CD4-positive, CD25-positive, alpha-beta regulatory T cell (primary cell): Measurements from ENCODE around the gene IGFLR1. TPM values are rescaled to one million over a fixed set of nuclear protein-coding genes. Genes with fewer than 3 reads are reported as not detected.

ENCODE experiments used
- ATAC-seq, 2 donors: fragments of 150-1000 bp; cut with Tn5 transposase; one replicate each; pipeline ENCODE4 v1.10.0; 2021; ENCODE audit warnings: low read depth in 2 of 2, moderate number of reproducible peaks in 2 of 2, moderate library complexity in 1 of 2
- DNase-seq, 3 donors: peaks; one replicate each; pipeline versions ENCODE4 v3.0.0 to v3.0.0-alpha.2; 2012 to 2022; ENCODE audit warnings: mixed read lengths in 1 of 3
- H3K27ac ChIP-seq: one replicate; pipeline ENCODE4 v1.7.0; 2013; ENCODE audit warnings: mild to moderate bottlenecking, low read length; ENCODE audit not compliant: insufficient read depth, poor library complexity, severe bottlenecking
- H3K27me3 ChIP-seq: one replicate; pipeline ENCODE4 v1.7.0; 2013; ENCODE audit warnings: low read length; ENCODE audit not compliant: control insufficient read depth, insufficient read depth
- H3K36me3 ChIP-seq: one replicate; pipeline ENCODE4 v1.7.0; 2013; ENCODE audit warnings: mild to moderate bottlenecking, low read length, moderate library complexity; ENCODE audit not compliant: control insufficient read depth, insufficient read depth
- H3K4me1 ChIP-seq: 2 replicates; pipeline ENCODE4 v1.7.0; 2013; ENCODE audit warnings: mild to moderate bottlenecking, low read length; ENCODE audit not compliant: insufficient read depth, control insufficient read depth, poor library complexity, severe bottlenecking
- H3K4me3 ChIP-seq: one replicate; pipeline ENCODE4 v1.7.0; 2013; ENCODE audit warnings: low read depth, mild to moderate bottlenecking, low read length, moderate library complexity
- H3K9me3 ChIP-seq, 2 experiments: 1 replicate in 1 of 2; 2 replicates in 1 of 2; pipeline ENCODE4 v1.7.0; 2013; ENCODE audit warnings: low read length in 2 of 2, mild to moderate bottlenecking in 1 of 2, moderate library complexity in 1 of 2; ENCODE audit not compliant: control insufficient read depth in 2 of 2
- H3K27ac Mint-ChIP-seq, 3 donors: one replicate each; pipeline ENCODE4 v1.8.0; 2020 to 2022; ENCODE audit warnings: mild to moderate bottlenecking in 3 of 3, mixed read lengths in 3 of 3, moderate library complexity in 2 of 3
- H3K27me3 Mint-ChIP-seq: one replicate; pipeline ENCODE4 v1.8.0; 2022; ENCODE audit warnings: mild to moderate bottlenecking, mixed read lengths
- H3K36me3 Mint-ChIP-seq: one replicate; pipeline ENCODE4 v1.8.0; 2020; ENCODE audit warnings: mixed read lengths
- H3K4me1 Mint-ChIP-seq, 4 donors: one replicate each; pipeline ENCODE4 v1.8.0; 2020 to 2022; ENCODE audit warnings: mixed read lengths in 4 of 4, mild to moderate bottlenecking in 1 of 4
- H3K4me3 Mint-ChIP-seq, 4 donors: one replicate each; pipeline ENCODE4 v1.8.0; 2020 to 2022; ENCODE audit warnings: mild to moderate bottlenecking in 4 of 4, mixed read lengths in 4 of 4, moderate library complexity in 3 of 4
- H3K9me3 Mint-ChIP-seq, 7 donors: one replicate each; pipeline ENCODE4 v1.8.0; 2020 to 2022; ENCODE audit warnings: mixed read lengths in 7 of 7, mild to moderate bottlenecking in 3 of 7, moderate library complexity in 2 of 7
- polyA plus RNA-seq, 4 donors: library from polyadenylated mRNA; unstranded; fragments of 300-500 nt; fragmentation: Illumina TruSeq; gene quantifications; one replicate each; pipeline ENCODE4 v1.2.3, GENCODE V29; 2021
- total RNA-seq: library from RNA; stranded (reverse); gene quantifications from one replicate; pipeline ENCODE4 v1.2.3, GENCODE V29; 2022

The IGFLR1 gene
- total and polyA plus RNA-seq, 5 donors from 2014 or later: 80.5 to 151 (median 114) TPM

- Mint-ChIP-seq H3K4me3 (peak overlapping the region in 3 of 4 donors; percentile 43 to 70 (median 52)), H3K27ac (peak overlapping the region in 2 of 3 donors; percentile 47 to 59), H3K4me1 (peaks cover 0 to 46% (median 6%) of the 10 kb centered on the region in 4 donors), H3K36me3 (no peaks in the 10 kb centered on the region), H3K27me3 (peaks cover 6% of the 10 kb centered on the region), H3K9me3 (no peaks in the 10 kb centered on the region)
- Histone ChIP-seq H3K4me1 (peaks cover 44% of the 10 kb centered on the region), H3K36me3 (peaks cover 17% of the 10 kb centered on the region), H3K4me3 (no peak overlapping the region), H3K27me3 (no peaks in the 10 kb centered on the region), H3K9me3 (no peaks in the 10 kb centered on the region), H3K27ac (no peak overlapping the region)
- no peak for ATAC-seq
- DNase-seq: peak; percentile 56 to 64 (median 63)
These were observed 13.5 kb upstream of the IGFLR1 start for GRCh38 chr19:35755550-35756376.

GRCh38 chr19:35755131-35755549 lies 12.9 kb upstream of the IGFLR1 start:
- Mint-ChIP-seq H3K4me3 (peak overlapping the region in 2 of 4 donors; percentile 52 to 70), H3K4me1 (peaks cover 0 to 42% (median 6%) of the 10 kb centered on the region in 4 donors), H3K27me3 (peaks cover 6% of the 10 kb centered on the region), H3K36me3 (no peaks in the 10 kb centered on the region), H3K9me3 (no peaks in the 10 kb centered on the region), H3K27ac (no peak overlapping the region)
- Histone ChIP-seq H3K27me3 (no peaks in the 10 kb centered on the region), H3K9me3 (no peaks in the 10 kb centered on the region), H3K4me1 (peaks cover 44% of the 10 kb centered on the region), H3K27ac (no peak overlapping the region), H3K36me3 (peaks cover 14% of the 10 kb centered on the region), H3K4me3 (no peak overlapping the region)
- ATAC-seq (no peak), DNase-seq (no peak)

DNA sequence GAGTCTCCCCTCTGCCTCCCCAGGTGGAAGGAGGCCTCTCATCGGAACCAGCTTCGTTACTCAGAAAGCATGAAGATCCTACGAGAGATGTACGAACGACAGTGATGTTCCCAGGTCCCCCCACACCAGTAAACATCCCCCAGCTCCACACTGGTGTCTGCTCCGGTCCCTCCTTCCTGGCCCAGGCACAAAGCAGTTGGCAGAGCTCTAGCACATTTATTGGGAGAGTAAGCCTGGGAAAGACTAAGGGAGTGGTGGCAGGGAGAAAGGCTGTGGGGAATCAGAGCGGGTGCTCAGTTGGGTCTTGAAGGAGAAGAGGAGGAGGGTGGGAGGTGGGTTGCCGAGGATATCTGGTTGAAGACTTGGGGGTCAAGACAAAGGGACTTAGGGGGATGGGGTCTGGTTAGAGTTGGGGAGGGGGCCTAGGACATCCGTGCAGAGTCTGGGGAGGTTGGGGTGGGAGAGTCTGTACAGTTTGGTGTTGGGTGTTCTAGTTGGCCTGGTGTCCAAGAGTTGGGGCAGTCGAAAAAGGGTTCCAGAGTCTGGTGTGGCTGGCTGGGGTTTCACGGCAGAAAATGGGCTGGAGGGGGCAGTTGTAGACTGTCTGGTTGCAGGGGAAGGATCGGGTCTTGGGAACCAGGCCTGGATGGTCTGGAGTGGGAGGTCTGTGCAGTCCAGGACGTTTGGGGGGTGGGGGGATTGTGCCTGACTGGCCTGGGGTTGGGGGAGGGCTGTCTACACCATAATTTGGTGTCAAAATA lies 12.3 kb upstream of the IGFLR1 start:
- peaks cover 0 to 43% (median 6%) of the 10 kb centered on the region in 4 donors for H3K4me1 Mint-ChIP-seq
- H3K27me3 Mint-ChIP-seq: peaks cover 6% of the 10 kb centered on the region
- H3K9me3 Mint-ChIP-seq: no peaks in the 10 kb centered on the region
- no peaks in the 10 kb centered on the region for H3K27me3 ChIP-seq
- no peak overlapping the region for H3K27ac Mint-ChIP-seq
- no peaks in the 10 kb centered on the region for H3K9me3 ChIP-seq
- ATAC-seq: no peak
- DNase-seq: no peak
- no peak overlapping the region for H3K4me3 ChIP-seq
- no peak overlapping the region for H3K27ac ChIP-seq
- no peaks in the 10 kb centered on the region for H3K36me3 Mint-ChIP-seq
- peaks cover 41% of the 10 kb centered on the region for H3K4me1 ChIP-seq
- H3K36me3 ChIP-seq: peaks cover 14% of the 10 kb centered on the region
- H3K4me3 Mint-ChIP-seq: peak overlapping the region in 1 of 4 donors; percentile 43

- H3K27me3 ChIP-seq: no peaks in the 10 kb centered on the region
- H3K9me3 ChIP-seq: no peaks in the 10 kb centered on the region
- no peak overlapping the region for H3K4me3 ChIP-seq
- H3K4me1 Mint-ChIP-seq: peaks cover 0 to 42% (median 6%) of the 10 kb centered on the region in 4 donors
- ATAC-seq (no peak), DNase-seq (no peak)
- no peaks in the 10 kb centered on the region for H3K9me3 Mint-ChIP-seq
- H3K27ac ChIP-seq: no peak overlapping the region
- H3K36me3 Mint-ChIP-seq: no peaks in the 10 kb centered on the region
- H3K27ac Mint-ChIP-seq: no peak overlapping the region
- H3K27me3 Mint-ChIP-seq: peaks cover 6% of the 10 kb centered on the region
- peaks cover 14% of the 10 kb centered on the region for H3K36me3 ChIP-seq
- peak overlapping the region in 1 of 4 donors; percentile 65 for H3K4me3 Mint-ChIP-seq
- peaks cover 40% of the 10 kb centered on the region for H3K4me1 ChIP-seq
These were observed 11.6 kb upstream of the IGFLR1 start for GRCh38 chr19:35753634-35754369.

DNA sequence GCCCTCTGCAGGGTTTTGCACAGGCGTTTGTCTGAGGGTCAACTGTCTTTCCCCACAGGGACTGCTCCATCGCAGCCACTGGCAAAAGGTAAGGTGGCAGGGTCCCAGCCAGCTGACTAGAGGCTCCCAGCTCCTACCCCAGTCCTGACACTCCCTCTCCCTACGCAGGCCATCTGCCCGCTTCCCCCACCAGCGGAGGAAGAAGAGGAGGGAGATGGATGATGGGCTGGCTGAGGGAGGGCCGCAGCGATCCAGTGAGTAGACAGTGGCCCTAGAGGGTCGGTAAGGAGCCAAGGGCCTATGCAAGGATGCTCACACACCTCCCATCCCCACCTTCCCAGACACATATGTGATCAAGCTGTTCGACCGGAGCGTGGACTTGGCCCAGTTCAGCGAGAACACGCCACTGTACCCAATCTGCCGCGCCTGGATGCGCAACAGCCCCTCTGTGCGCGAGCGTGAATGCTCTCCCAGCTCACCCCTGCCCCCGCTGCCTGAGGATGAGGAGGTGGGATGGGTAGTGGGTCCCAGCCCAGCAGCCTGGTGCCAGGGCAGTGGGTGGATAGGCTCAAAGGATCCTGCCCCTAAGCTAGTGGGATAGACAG lies 10.6 kb upstream of the IGFLR1 start:
- DNase-seq: no peak
- no peaks in the 10 kb centered on the region for H3K9me3 Mint-ChIP-seq
- H3K4me3 Mint-ChIP-seq: peak overlapping the region in 1 of 4 donors; percentile 65
- no peak for ATAC-seq
- Histone ChIP-seq H3K27ac (no peak overlapping the region), H3K36me3 (peaks cover 14% of the 10 kb centered on the region), H3K4me3 (no peak overlapping the region), H3K9me3 (no peaks in the 10 kb centered on the region), H3K27me3 (no peaks in the 10 kb centered on the region), H3K4me1 (peaks cover 39% of the 10 kb centered on the region)
- peaks cover 4 to 46% (median 10%) of the 10 kb centered on the region in 4 donors for H3K4me1 Mint-ChIP-seq
- H3K36me3 Mint-ChIP-seq: peaks cover 3% of the 10 kb centered on the region
- no peak overlapping the region for H3K27ac Mint-ChIP-seq
- peaks cover 2% of the 10 kb centered on the region for H3K27me3 Mint-ChIP-seq

DNA sequence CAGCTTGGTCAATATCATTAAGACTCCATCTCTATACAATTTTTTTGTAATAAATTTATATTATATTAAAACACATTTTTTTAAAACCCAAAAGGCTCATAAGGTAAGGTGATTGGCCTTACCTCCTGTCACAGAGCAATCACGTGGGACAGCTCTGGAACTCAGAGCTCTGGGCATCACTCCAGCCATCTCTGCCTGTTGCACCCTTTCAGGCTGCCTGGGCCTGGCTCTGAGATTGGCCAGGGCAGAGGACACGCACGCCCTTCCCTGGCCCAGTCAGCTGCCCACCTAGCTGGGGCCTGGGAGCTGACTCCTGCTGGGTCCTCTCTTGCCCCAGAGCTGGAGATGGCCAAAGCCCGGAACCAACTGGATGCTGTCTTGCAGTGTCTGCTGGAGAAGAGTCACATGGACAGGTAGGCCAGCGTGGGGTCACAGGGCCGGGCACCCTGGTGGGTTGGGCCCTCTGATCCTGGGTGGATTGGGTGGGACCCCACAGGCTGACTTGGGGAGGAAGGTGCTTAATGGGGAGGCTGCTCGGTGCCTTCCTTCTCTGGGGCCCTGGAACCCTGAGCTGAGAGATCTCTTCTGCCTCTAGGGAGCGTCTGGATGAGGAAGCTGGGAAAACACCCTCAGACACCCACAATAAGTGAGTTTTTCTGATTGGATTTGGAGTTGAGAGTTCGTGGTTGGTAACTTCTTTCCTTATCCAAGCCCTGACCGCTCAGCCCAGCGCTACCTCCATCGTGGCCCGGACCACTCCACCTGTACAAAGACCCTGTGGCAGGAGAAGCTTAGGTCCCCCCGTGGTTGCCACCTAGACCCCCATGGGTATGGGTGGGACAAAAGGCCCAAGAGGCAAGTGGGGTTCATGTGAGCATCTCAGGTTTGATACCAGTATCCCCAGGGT lies 9.8 kb upstream of the IGFLR1 start:
- H3K27ac ChIP-seq: no peak overlapping the region
- no peaks in the 10 kb centered on the region for H3K27me3 Mint-ChIP-seq

More for the DNA sequence above, 9.8 kb upstream of the IGFLR1 start:
- peaks cover 36% of the 10 kb centered on the region for H3K4me1 ChIP-seq
- H3K4me3 ChIP-seq: no peak overlapping the region
- peaks cover 14% of the 10 kb centered on the region for H3K36me3 ChIP-seq
- DNase-seq: no peak
- H3K9me3 ChIP-seq: no peaks in the 10 kb centered on the region
- ATAC-seq: no peak
- Mint-ChIP-seq H3K36me3 (peaks cover 3% of the 10 kb centered on the region), H3K27ac (no peak overlapping the region), H3K4me3 (peak overlapping the region in 1 of 4 donors; percentile 44), H3K4me1 (peaks cover 5 to 44% (median 8%) of the 10 kb centered on the region in 4 donors), H3K9me3 (no peaks in the 10 kb centered on the region)
- no peaks in the 10 kb centered on the region for H3K27me3 ChIP-seq
